DND-41 (cell line): Measurements from ENCODE around the gene SERINC5.
A peak's percentile ranks its signal among the peaks of the same experiment; 100 is the strongest.
"Not testable (repeated sequence)": the region's sequence is repeated elsewhere in the genome, so short reads cannot be mapped to it uniquely, and the experiment has no call there.

Experiments
- ATAC-seq: fragments of 200-7000 bp; cut with Tn5 transposase; 3 replicates; pipeline ENCODE4 v1.9.1; 2021; ENCODE audit warnings: low read depth; ENCODE audit not compliant: insufficient read depth
- DNase-seq: peaks from one replicate; pipeline ENCODE4 v3.0.0-alpha.2; 2020
- H2AFZ ChIP-seq: 2 replicates; pipeline ENCODE4 v1.6.0; 2012; ENCODE audit warnings: low read depth, low read length
- H3K27ac ChIP-seq: 2 replicates; pipeline ENCODE4 v1.5.1; 2012; ENCODE audit warnings: low read length, inconsistent platforms
- H3K27me3 ChIP-seq: fragments of 200-600 bp; sonication (generic); 2 replicates; pipeline ENCODE4 v1.6.0; 2012; ENCODE audit warnings: low read length, mild to moderate bottlenecking, inconsistent platforms; ENCODE audit not compliant: insufficient read depth, poor library complexity
- H3K36me3 ChIP-seq: 2 replicates; pipeline ENCODE4 v1.5.1; 2012; ENCODE audit warnings: low read length, inconsistent platforms; ENCODE audit not compliant: insufficient read depth
- H3K4me1 ChIP-seq: 2 replicates; pipeline ENCODE4 v1.5.1; 2012; ENCODE audit warnings: mild to moderate bottlenecking, low read length; ENCODE audit not compliant: insufficient read depth
- H3K4me2 ChIP-seq: 2 replicates; pipeline ENCODE4 v1.6.0; 2012; ENCODE audit warnings: mild to moderate bottlenecking, moderate library complexity, low read length, inconsistent platforms; ENCODE audit not compliant: insufficient read depth
- H3K4me3 ChIP-seq, 2 experiments: fragments of 200-600 bp in 1 of 2; shearing (Covaris generic) in 1 of 2; 2 replicates each; pipeline ENCODE4 v1.5.1; 2012 to 2016; ENCODE audit warnings: inconsistent platforms in 2 of 2, low read length in 2 of 2, mild to moderate bottlenecking in 2 of 2, low read depth in 1 of 2, moderate library complexity in 1 of 2
- H3K79me2 ChIP-seq: 2 replicates; pipeline ENCODE4 v1.6.0; 2012; ENCODE audit warnings: low read length, inconsistent platforms; ENCODE audit not compliant: insufficient read depth
- H3K9ac ChIP-seq: 2 replicates; pipeline ENCODE4 v1.6.0; 2012; ENCODE audit warnings: low read depth, mild to moderate bottlenecking, inconsistent platforms, low read length, moderate library complexity
- H3K9me3 ChIP-seq: 2 replicates; pipeline ENCODE4 v1.5.1; 2012; ENCODE audit warnings: low read length, moderate library complexity, mild to moderate bottlenecking, inconsistent platforms; ENCODE audit not compliant: insufficient read depth, severe bottlenecking
- H4K20me1 ChIP-seq: 2 replicates; pipeline ENCODE4 v1.6.0; 2012; ENCODE audit warnings: low read length; ENCODE audit not compliant: insufficient read depth
- CTCF ChIP-seq: IDR thresholded peaks from 2 replicates; pipeline ENCODE4 v1.5.1; 2012; ENCODE audit warnings: borderline replicate concordance, low read length, moderate library complexity, mild to moderate bottlenecking; ENCODE audit not compliant: poor library complexity, severe bottlenecking; ENCODE audit errors: extremely low read depth
- EZH2 ChIP-seq: IDR thresholded peaks from 3 replicates; pipeline ENCODE4 v1.6.1; 2012; ENCODE audit warnings: borderline replicate concordance, low read depth, mild to moderate bottlenecking, moderate library complexity, low read length, inconsistent platforms; ENCODE audit not compliant: severe bottlenecking

SERINC5 gene

DNA sequence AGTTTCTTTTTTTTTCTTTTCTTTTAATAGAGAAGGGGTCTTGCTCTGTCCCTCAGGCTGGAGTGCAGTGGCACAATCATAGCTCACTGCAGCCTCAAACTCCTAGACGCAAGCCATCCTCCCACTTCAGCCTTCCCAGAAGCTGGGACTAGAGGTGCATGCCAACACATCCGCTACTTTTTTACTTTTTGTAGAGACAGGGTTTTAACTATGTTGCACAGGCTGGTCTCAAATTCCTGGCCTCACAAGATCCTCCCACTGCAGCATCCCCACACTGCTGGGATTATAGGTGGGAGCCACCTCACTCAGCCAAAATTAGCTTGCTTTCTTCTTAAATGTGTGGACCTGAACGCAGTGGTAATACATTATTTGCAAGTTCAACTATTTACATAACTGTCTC is 66.1 kb downstream of the SERINC5 start:
- H3K4me3 ChIP-seq = peak overlapping the region in 1 of 2 experiments; percentile 40; a peak in 3 of 4 replicates
- no peak overlapping the region for H2AFZ ChIP-seq
- ATAC-seq (no peak), DNase-seq (no peak)
- H4K20me1 ChIP-seq = no peaks in the 10 kb centered on the region
- TF ChIP-seq EZH2 = no peak
- TF ChIP-seq CTCF = no peak
- H3K9ac ChIP-seq = peak overlapping the region; percentile 46
- H3K4me2 ChIP-seq = peak overlapping the region; percentile 61
- no peaks in the 10 kb centered on the region for H3K9me3 ChIP-seq
- peak overlapping the region; percentile 86 for H3K27ac ChIP-seq
- peaks cover 93% of the 10 kb centered on the region for H3K79me2 ChIP-seq
- peaks cover 100% of the 10 kb centered on the region for H3K4me1 ChIP-seq
- no peaks in the 10 kb centered on the region for H3K27me3 ChIP-seq
- H3K36me3 ChIP-seq = 0 out of 2 replicates have a peak, but pooled peaks cover 2% of the 10 kb centered on the region

GRCh38 chr5:80189201-80189600 is 66.6 kb downstream of the SERINC5 start:
- ATAC-seq (peak; percentile 56), DNase-seq (peak; percentile 33)
- Histone ChIP-seq H4K20me1 (no peaks in the 10 kb centered on the region), H3K27me3 (no peaks in the 10 kb centered on the region), H3K36me3 (no peaks in the 10 kb centered on the region), H3K9ac (peak overlapping the region; percentile 46), H3K27ac (peak overlapping the region; percentile 86), H3K79me2 (peaks cover 93% of the 10 kb centered on the region), H3K4me1 (peaks cover 100% of the 10 kb centered on the region), H3K9me3 (no peaks in the 10 kb centered on the region), H2AFZ (no peak overlapping the region), H3K4me3 (peak overlapping the region in 1 of 2 experiments; percentile 40; a peak in 3 of 4 replicates), H3K4me2 (peak overlapping the region; percentile 61)
- TF ChIP-seq CTCF (no peak), EZH2 (no peak)

DNA sequence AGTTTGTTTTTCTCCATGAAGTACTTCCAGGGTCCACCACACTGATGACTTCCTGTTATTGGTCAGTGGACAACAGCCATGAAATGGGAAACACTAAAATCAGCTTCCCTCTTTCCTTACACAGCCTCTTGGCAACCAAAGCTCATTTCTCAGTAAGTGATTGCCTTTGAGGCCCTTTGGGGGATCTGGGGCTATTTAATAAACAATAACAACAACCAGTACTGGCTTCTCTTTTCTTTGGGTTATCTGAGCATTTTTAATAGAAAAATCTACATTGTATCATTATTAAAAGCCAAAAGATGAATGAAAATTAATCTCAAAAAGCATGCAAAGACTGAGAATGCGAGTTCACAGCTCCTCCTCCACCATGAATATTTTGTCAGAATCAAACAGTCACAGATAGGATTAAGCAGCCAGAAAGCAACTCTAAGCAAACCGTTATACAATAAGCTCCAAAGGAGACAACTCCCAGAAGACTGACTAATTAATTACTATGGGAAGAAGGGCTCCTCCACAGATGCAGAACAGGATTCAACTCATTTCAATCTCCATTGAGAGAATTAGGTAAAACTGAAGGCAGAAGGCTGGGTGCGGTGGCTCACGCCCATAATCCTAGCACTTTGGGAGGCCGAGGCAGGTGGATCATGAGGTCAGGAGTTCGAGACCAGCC is 68.3 kb downstream of the SERINC5 start:
- Histone ChIP-seq H3K79me2 (peaks cover 82% of the 10 kb centered on the region), H3K9ac (no peak overlapping the region), H3K9me3 (no peaks in the 10 kb centered on the region), H2AFZ (no peak overlapping the region), H3K36me3 (no peaks in the 10 kb centered on the region), H3K27me3 (no peaks in the 10 kb centered on the region), H3K4me2 (no peak overlapping the region), H4K20me1 (no peaks in the 10 kb centered on the region), H3K27ac (peak overlapping the region; percentile 80), H3K4me1 (peaks cover 100% of the 10 kb centered on the region), H3K4me3 (no peak overlapping the region)
- DNase-seq (no peak), ATAC-seq (no peak)
- TF ChIP-seq EZH2 (no peak), CTCF (no peak)

DNA sequence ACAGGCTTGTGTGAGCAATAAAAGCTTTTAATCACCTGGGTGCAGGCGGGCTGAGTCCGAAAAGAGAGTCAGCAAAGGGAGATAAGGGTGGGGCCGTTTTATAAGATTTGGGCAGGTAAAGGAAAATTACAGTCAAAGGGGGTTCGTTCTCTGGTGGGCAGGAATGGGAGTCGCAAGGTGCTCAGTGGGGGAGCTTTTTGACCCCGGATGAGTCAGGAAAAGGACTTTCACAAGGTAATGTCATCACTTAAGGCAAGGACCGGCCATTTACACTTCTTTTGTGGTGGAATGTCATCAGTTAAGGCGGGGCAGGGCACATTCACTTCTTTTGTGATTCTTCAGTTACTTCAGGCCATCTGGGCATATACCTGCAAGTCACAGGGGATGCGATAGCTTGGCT is 70.3 kb downstream of the SERINC5 start:
- Histone ChIP-seq H3K9ac (peak overlapping the region; percentile 56; the same call in 1 of the 2 replicates), H3K27ac (peak overlapping the region; percentile 99), H3K4me1 (peaks cover 100% of the 10 kb centered on the region), H3K79me2 (peaks cover 67% of the 10 kb centered on the region)
- not testable (repeated sequence) for H3K36me3 ChIP-seq, H3K4me3 ChIP-seq, ATAC-seq, H4K20me1 ChIP-seq, H2AFZ ChIP-seq, H3K27me3 ChIP-seq, DNase-seq, H3K4me2 ChIP-seq, H3K9me3 ChIP-seq
